Measurements from ENCODE around the gene TAAR2. TPM values are rescaled to one million over a fixed set of nuclear protein-coding genes. Genes with fewer than 3 reads are reported as not detected.

The TAAR2 gene
- total and polyA plus RNA-seq, 2 donors (not counting 3 experiments of a cell fraction or from before 2014, with no cell fraction given) = not detected

GRCh38 chr6:132650429-132650828 is 26.4 kb upstream of the TAAR2 start:
- no TSS peak for BruUV-seq (replicated peaks)
- no peaks in the 10 kb centered on the region for H3K36me3 ChIP-seq (ENCODE audit: control insufficient read depth in 2 of 2, extremely low read depth in 1 of 2, insufficient read depth in 2 of 2, low read length in 2 of 2)
- no peak overlapping the region for H3K9ac ChIP-seq (replicated peaks; ENCODE audit: extremely low read depth, insufficient read depth, low read length)
- H3K4me1 ChIP-seq (ENCODE audit: control insufficient read depth, extremely low read depth, insufficient read depth, low read length) = no peaks in the 10 kb centered on the region
- dilution Hi-C loops (cut with MboI; ENCODE audit: extremely low pct_ligation_motif_present, low sequenced_read_pairs) = no loop called here
- no peak overlapping the region for H3K4me2 ChIP-seq (ENCODE audit: insufficient read depth, low read length)
- H4K20me1 ChIP-seq (replicated peaks; ENCODE audit: control insufficient read depth, extremely low read depth, insufficient read depth, low read length) = no peaks in the 10 kb centered on the region
- H3K9me3 ChIP-seq (replicated peaks; ENCODE audit: control insufficient read depth, insufficient read depth, low read length) = no peaks in the 10 kb centered on the region
- H3K4me3 ChIP-seq (replicated peaks in 1 of 3; ENCODE audit: insufficient read depth in 1 of 3, low read depth in 1 of 3, low read length in 3 of 3) = no peak overlapping the region
- FAIRE-seq (no peak), DNase-seq (ENCODE audit: low read depth, low spot score) (no peak)
- no peaks in the 10 kb centered on the region for H3K27me3 ChIP-seq (ENCODE audit: control insufficient read depth in 2 of 2, insufficient read depth in 2 of 2, low read length in 2 of 2)
- no peaks in the 10 kb centered on the region for H3K9me1 ChIP-seq (replicated peaks; ENCODE audit: control insufficient read depth, extremely low read depth, insufficient read depth, low read length)
- TF ChIP-seq POLR2A (IDR thresholded peaks at IDR 0.05; ENCODE audit: low read depth, low read length) (no peak), MYC (IDR thresholded peaks at IDR 0.05; ENCODE audit: low read depth, low read length) (no peak), MAX (IDR thresholded peaks at IDR 0.05; ENCODE audit: insufficient read depth, insufficient read length) (no peak), CTCF (IDR thresholded peaks at IDR 0.05; ENCODE audit: extremely low read depth in 1 of 2, insufficient read depth in 1 of 2, low read depth in 1 of 2, low read length in 2 of 2) (no peak), POLR2AphosphoS5 (IDR thresholded peaks at IDR 0.05; ENCODE audit: insufficient read depth, low read depth, low read length) (no peak), JUN (IDR thresholded peaks at IDR 0.05; ENCODE audit: borderline replicate concordance, insufficient read depth, insufficient read length, low read depth) (no peak), GATA2 (IDR thresholded peaks at IDR 0.05; ENCODE audit: insufficient read depth, insufficient read length, low read depth, low read length) (no peak), FOS (IDR thresholded peaks at IDR 0.05; ENCODE audit: borderline replicate concordance, insufficient read depth, low read length) (no peak), EZH2 (IDR thresholded peaks at IDR 0.05; ENCODE audit: borderline replicate concordance, low read depth, low read length, severe bottlenecking) (no peak)
- H2AFZ ChIP-seq (ENCODE audit: low read depth, low read length) = no peak overlapping the region
- ChIA-PET CTCF (no interaction called here), POLR2A (no interaction called here)
- H3K79me2 ChIP-seq (ENCODE audit: control insufficient read depth, insufficient read depth, low read length) = no peaks in the 10 kb centered on the region
- intact Hi-C loops (cut with micrococcal nuclease) = no loop called here
- no peak overlapping the region for H3K27ac ChIP-seq (ENCODE audit: insufficient read depth, low read depth, low read length)
